ENCODE measurements around the gene SIRPG. TPM values are rescaled to one million over a fixed set of nuclear protein-coding genes. Genes with fewer than 3 reads are reported as not detected.

Gene SIRPG
- total and polyA plus RNA-seq, 9 donors: 0.06 to 1.4 (median 0.24) TPM; not detected in 5

- DNase-seq: no peak
- H3K36me3 ChIP-seq: no peaks in the 10 kb centered on the region
- H3K4me3 ChIP-seq: no peak overlapping the region
- WGBS, 3 donors: 66 to 80% (median 76%) methylated on average over 4 of the region's 4 CpGs
- no peaks in the 10 kb centered on the region for H3K9me3 ChIP-seq
- H3K27me3 ChIP-seq: no peaks in the 10 kb centered on the region
- no peak for TF ChIP-seq CTCF (IDR thresholded peaks at IDR 0.05)
- no peak for TF ChIP-seq POLR2A (IDR thresholded peaks at IDR 0.05)
- TF ChIP-seq EP300 (IDR thresholded peaks at IDR 0.05): no peak
- no peaks in the 10 kb centered on the region for H3K4me1 ChIP-seq (ENCODE audit: insufficient read depth)
- intact Hi-C loops (cut with DNase I): no loop called here
- H3K27ac ChIP-seq: no peak overlapping the region
Measured at GRCh38 chr20:1674990-1675780, 17.6 kb upstream of the SIRPG start.

GRCh38 chr20:1674361-1674760 lies 16.8 kb upstream of the SIRPG start:
- intact Hi-C loops (cut with DNase I): no loop called here
- no peak overlapping the region for H3K4me3 ChIP-seq
- H3K36me3 ChIP-seq: no peaks in the 10 kb centered on the region
- no peak overlapping the region for H3K27ac ChIP-seq
- no peak for DNase-seq
- H3K27me3 ChIP-seq: no peaks in the 10 kb centered on the region
- WGBS, 3 donors: 85 to 94% (median 93%) methylated on average over 3 of the region's 3 CpGs
- no peaks in the 10 kb centered on the region for H3K9me3 ChIP-seq
- TF ChIP-seq POLR2A (IDR thresholded peaks at IDR 0.05) (no peak), CTCF (IDR thresholded peaks at IDR 0.05) (no peak), EP300 (IDR thresholded peaks at IDR 0.05) (no peak)
- H3K4me1 ChIP-seq (ENCODE audit: insufficient read depth): no peaks in the 10 kb centered on the region

- TF ChIP-seq CTCF (IDR thresholded peaks at IDR 0.05) (no peak), POLR2A (IDR thresholded peaks at IDR 0.05) (no peak), EP300 (IDR thresholded peaks at IDR 0.05) (no peak)
- DNase-seq: no peak
- H3K4me1 ChIP-seq (ENCODE audit: insufficient read depth): no peaks in the 10 kb centered on the region
- intact Hi-C loops (cut with DNase I): no loop called here
- no peaks in the 10 kb centered on the region for H3K9me3 ChIP-seq
- H3K36me3 ChIP-seq: no peaks in the 10 kb centered on the region
- H3K4me3 ChIP-seq: no peak overlapping the region
- 53 to 64% (median 53%) methylated on average over 4 of the region's 4 CpGs for WGBS, 3 donors
- no peaks in the 10 kb centered on the region for H3K27me3 ChIP-seq
- no peak overlapping the region for H3K27ac ChIP-seq
Measured at GRCh38 chr20:1673424-1673823, 15.8 kb upstream of the SIRPG start.

GRCh38 chr20:1672728-1673127 lies 15.1 kb upstream of the SIRPG start:
- Histone ChIP-seq H3K4me1 (ENCODE audit: insufficient read depth) (no peaks in the 10 kb centered on the region), H3K4me3 (no peak overlapping the region), H3K27me3 (no peaks in the 10 kb centered on the region), H3K36me3 (no peaks in the 10 kb centered on the region), H3K9me3 (no peaks in the 10 kb centered on the region), H3K27ac (no peak overlapping the region)
- TF ChIP-seq EP300 (IDR thresholded peaks at IDR 0.05): no peak
- TF ChIP-seq CTCF (IDR thresholded peaks at IDR 0.05): no peak
- no peak for TF ChIP-seq POLR2A (IDR thresholded peaks at IDR 0.05)
- no peak for DNase-seq
- intact Hi-C loops (cut with DNase I): no loop called here
- WGBS, 3 donors: 55 to 61% (median 59%) methylated on average over 3 of the region's 3 CpGs
